Rectal smooth muscle tissue (tissue), 1 donor: Measurements from ENCODE around the gene CCDC141.

Experiments
- H3K27ac ChIP-seq: one replicate; pipeline ENCODE4 v1.7.0; 2013; ENCODE audit warnings: low read depth, low read length, inconsistent platforms
- H3K27me3 ChIP-seq: one replicate; pipeline ENCODE4 v1.7.0; 2013; ENCODE audit warnings: low read length; ENCODE audit not compliant: control insufficient read depth, insufficient read depth
- H3K36me3 ChIP-seq: one replicate; pipeline ENCODE4 v1.7.0; 2013; ENCODE audit warnings: low read length; ENCODE audit not compliant: control insufficient read depth, insufficient read depth
- H3K4me1 ChIP-seq: one replicate; pipeline ENCODE4 v1.7.0; 2013; ENCODE audit warnings: low read length; ENCODE audit not compliant: control insufficient read depth, insufficient read depth
- H3K4me3 ChIP-seq: one replicate; pipeline ENCODE4 v1.7.0; 2013; ENCODE audit warnings: low read length
- H3K9ac ChIP-seq: one replicate; pipeline ENCODE4 v1.7.0; 2013; ENCODE audit warnings: low read length

The CCDC141 gene

GRCh38 chr2:178844701-178845100 lies 205.2 kb downstream of the CCDC141 start:
- H3K9ac ChIP-seq: no peak overlapping the region
- no peaks in the 10 kb centered on the region for H3K36me3 ChIP-seq
- H3K27me3 ChIP-seq: no peaks in the 10 kb centered on the region
- H3K4me1 ChIP-seq: peaks cover 15% of the 10 kb centered on the region
- H3K27ac ChIP-seq: peak overlapping the region; percentile 23
- H3K4me3 ChIP-seq: no peak overlapping the region

GRCh38 chr2:178844269-178844668 lies 205.7 kb downstream of the CCDC141 start:
- no peaks in the 10 kb centered on the region for H3K36me3 ChIP-seq
- H3K27ac ChIP-seq: peak overlapping the region; percentile 23
- H3K4me3 ChIP-seq: no peak overlapping the region
- H3K27me3 ChIP-seq: no peaks in the 10 kb centered on the region
- H3K9ac ChIP-seq: no peak overlapping the region
- H3K4me1 ChIP-seq: peaks cover 15% of the 10 kb centered on the region

DNA sequence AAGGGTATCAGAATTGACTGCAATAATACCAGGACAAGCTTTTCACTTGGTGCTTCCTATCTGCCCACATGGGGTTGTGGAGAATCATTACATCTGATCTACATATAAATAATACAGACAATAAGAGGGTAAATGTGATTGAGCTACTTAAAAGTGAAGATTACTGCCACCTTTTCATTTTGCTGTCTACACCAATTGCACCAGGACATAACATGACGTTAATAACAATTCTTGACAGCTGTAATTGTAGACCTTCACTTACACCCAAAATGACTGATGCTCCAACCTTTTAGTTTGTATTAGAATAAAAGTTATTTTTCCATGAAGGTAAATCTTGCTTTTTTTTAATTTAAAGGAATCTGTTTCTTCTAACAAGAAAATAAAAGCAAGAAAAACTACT lies 206.2 kb downstream of the CCDC141 start:
- Histone ChIP-seq H3K9ac (no peak overlapping the region), H3K27ac (no peak overlapping the region), H3K4me1 (peaks cover 15% of the 10 kb centered on the region), H3K27me3 (no peaks in the 10 kb centered on the region), H3K36me3 (no peaks in the 10 kb centered on the region), H3K4me3 (no peak overlapping the region)

DNA sequence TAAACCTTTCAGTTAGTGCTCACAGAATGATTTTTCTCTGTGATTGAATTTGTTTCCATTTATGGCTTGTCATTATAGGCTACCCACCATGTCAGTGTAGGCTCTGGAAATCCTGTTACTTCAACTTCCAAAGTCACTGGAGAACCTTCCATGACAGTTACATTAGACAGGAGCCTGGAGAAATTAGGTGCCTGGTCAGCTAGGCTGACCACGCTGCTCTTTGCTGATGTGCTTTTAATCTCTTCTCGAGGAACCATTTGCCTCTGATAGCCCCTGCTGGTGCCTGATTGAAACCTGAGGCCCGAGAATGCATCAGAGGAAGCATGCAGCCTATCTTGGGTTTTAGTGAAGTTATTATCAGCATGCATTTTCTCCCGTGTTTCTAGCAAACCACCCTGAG lies 213.1 kb downstream of the CCDC141 start:
- no peak overlapping the region for H3K9ac ChIP-seq
- H3K27me3 ChIP-seq: no peaks in the 10 kb centered on the region
- H3K4me1 ChIP-seq: no peaks in the 10 kb centered on the region
- H3K36me3 ChIP-seq: no peaks in the 10 kb centered on the region
- no peak overlapping the region for H3K27ac ChIP-seq
- no peak overlapping the region for H3K4me3 ChIP-seq

DNA sequence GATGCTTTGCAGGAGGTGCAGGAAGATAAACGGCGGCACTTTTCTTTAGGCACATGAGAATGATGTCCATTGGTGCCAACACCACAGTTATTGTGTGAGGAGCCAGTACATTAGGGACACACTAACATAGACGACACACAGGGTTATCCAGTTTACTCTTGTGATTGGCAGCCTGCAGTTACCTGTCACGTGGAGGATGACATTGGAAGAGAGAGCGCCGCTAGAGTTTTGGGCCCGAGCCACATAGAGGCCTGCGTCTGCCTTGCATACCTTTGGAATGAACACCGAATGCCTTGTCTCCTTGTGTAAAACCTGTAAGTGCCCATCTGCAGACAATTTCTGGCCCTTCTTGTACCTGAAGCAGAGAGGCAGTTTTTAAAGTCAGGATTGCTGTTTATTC lies 215.9 kb downstream of the CCDC141 start:
- H3K4me3 ChIP-seq: no peak overlapping the region
- H3K27ac ChIP-seq: no peak overlapping the region
- H3K27me3 ChIP-seq: no peaks in the 10 kb centered on the region
- H3K9ac ChIP-seq: no peak overlapping the region
- no peaks in the 10 kb centered on the region for H3K4me1 ChIP-seq
- no peaks in the 10 kb centered on the region for H3K36me3 ChIP-seq

DNA sequence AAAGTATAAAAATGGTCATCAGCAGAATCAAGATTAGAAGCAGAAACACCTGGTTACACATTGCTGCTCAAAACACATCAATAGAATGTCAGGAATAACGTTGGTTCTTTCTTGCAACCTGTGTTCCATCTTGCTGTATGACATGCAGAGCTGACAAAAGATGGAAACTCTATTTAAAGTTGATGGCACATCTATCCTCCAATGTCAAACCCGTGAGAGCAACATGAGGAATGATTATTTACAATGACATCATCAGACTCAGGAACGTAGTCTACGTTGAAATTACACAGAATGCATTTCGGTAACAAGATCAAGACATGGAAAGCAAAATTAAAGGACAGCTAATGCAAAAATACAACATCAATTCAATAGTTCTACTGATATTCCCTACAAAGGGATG lies 216.6 kb downstream of the CCDC141 start:
- H3K4me1 ChIP-seq: no peaks in the 10 kb centered on the region
- H3K27me3 ChIP-seq: no peaks in the 10 kb centered on the region
- no peak overlapping the region for H3K27ac ChIP-seq

DNA sequence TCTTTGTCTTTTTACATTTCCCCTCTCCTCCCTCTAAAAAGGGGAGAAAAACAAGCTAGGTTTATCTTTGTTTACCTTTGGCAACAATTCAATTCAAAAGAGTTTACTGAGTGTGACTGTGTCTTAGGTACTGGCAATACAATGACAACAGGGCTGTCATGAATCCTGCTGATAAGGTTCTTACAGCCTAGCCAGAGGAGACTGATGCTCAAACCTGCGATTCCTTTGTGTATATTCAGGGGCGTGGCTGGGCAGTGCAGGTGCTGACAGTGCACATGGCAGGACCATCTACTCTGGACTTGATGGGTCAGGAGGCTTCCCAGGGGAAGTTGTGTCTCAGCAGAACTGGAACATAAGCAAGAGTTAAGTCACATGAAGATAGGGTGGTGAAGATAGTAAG lies 219.5 kb downstream of the CCDC141 start:
- Histone ChIP-seq H3K36me3 (no peaks in the 10 kb centered on the region), H3K27ac (no peak overlapping the region), H3K4me3 (no peak overlapping the region), H3K9ac (no peak overlapping the region), H3K4me1 (no peaks in the 10 kb centered on the region), H3K27me3 (no peaks in the 10 kb centered on the region)

More for the DNA sequence above, 216.6 kb downstream of the CCDC141 start:
- no peaks in the 10 kb centered on the region for H3K36me3 ChIP-seq
- H3K9ac ChIP-seq: no peak overlapping the region
- no peak overlapping the region for H3K4me3 ChIP-seq

DNA sequence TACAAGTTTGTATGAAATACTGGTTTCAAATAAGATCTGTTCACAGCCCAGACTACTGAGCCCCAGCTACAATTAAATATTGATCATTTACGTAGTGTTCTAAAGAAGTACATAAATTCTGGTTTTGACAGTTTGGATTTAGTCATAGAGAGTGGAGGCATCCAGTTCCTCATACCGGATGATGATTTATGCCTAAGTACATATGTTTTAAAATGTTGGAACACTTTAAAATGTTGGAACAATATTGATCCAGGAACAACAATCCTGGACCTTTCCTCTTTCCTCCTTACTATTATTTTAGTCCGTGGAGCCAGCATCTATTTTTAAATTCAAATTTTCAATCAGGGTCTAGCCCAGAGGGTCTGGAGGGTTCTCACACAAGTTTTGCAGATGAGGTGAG lies 220.0 kb downstream of the CCDC141 start:
- Histone ChIP-seq H3K36me3 (no peaks in the 10 kb centered on the region), H3K27ac (no peak overlapping the region), H3K4me1 (no peaks in the 10 kb centered on the region), H3K4me3 (no peak overlapping the region), H3K9ac (no peak overlapping the region), H3K27me3 (no peaks in the 10 kb centered on the region)

DNA sequence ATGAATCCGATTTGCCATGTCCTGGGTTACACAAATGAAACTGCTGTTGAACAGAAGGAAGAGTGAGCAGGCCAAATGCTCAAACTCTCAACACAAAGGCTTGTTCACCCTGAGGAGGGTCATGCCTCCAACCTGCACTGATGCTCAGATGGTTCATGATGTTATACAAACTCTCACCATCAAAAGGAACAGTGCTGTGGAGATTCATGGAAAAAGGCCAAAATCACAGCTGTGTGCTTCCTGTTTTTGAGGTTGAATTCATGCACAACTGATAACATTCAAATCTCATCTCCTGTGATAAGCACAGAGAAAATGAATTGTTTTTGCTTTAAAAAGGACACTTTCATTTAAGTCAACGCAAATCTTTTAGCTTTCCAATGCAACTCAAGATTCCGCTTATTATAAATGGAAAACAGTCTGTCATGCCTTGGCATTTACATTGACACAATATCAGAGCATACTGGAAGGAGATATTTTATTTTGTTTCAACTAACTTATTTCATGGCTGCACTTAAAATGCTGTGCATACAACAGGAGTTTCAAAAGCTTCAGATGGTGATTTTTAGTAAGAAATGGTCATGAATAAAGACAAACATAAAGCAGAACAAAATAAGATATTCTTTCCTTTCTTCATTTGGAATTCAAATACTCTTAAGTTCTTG lies 220.5 kb downstream of the CCDC141 start:
- Histone ChIP-seq H3K27me3 (no peaks in the 10 kb centered on the region), H3K36me3 (no peaks in the 10 kb centered on the region), H3K9ac (no peak overlapping the region), H3K4me1 (no peaks in the 10 kb centered on the region), H3K4me3 (no peak overlapping the region), H3K27ac (no peak overlapping the region)

DNA sequence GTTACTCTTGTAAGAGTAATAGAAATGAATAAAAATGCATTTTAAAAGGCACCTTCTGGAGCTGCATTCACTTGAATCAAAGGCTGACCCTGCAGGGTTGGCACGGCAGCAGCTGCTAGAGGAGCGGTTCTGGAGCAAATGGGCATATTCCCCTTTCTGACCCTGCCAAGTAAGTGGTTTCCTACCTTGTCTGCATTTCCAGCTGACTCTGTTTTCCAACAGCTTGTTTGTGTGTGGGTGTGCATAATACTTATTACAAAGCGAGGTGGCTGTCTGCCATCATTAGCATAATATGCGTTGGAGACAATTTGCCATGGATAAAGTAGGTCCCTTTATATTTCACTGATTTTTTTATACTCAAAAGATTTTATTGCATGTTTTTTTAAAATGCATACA lies 221.5 kb downstream of the CCDC141 start:
- no peak overlapping the region for H3K27ac ChIP-seq
- H3K36me3 ChIP-seq: no peaks in the 10 kb centered on the region
- H3K27me3 ChIP-seq: no peaks in the 10 kb centered on the region
- H3K9ac ChIP-seq: no peak overlapping the region
- H3K4me1 ChIP-seq: no peaks in the 10 kb centered on the region
- no peak overlapping the region for H3K4me3 ChIP-seq

DNA sequence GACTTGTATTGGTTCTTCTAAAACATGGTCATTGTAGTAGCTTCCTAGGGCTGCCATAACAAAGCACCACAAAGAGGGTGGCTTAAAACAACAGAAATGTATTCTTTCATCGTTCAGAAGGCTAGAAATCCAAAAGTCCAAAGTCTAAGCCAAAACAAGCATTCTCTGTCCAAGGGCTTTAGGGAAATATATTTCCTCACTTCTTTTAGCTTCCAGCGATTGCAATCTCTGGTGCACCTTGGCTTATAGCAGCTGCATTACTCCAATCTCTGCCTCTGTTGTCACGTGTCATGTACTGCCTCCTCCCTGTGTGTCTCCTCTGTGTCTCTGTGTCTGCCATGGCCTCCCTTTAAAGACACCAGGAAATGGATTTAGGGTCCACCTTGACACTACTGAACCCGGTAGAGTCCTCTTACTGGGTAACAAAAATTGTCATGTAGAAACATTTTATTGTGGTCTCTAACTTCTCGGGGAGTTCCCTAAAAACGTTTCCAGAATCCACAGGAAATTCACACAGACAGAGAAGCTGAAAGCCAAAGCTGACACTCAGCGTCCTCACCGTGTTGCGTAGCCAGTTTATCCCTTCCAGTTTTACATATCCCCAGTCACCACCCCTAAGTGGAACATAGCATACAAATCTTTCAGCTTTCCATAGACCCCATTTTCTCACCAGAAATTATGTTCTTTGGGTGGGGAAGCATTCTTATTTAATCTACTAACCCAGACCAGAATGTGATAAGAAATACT lies 222.0 kb downstream of the CCDC141 start:
- no peaks in the 10 kb centered on the region for H3K36me3 ChIP-seq
- H3K27me3 ChIP-seq: no peaks in the 10 kb centered on the region
- H3K9ac ChIP-seq: no peak overlapping the region
- H3K4me1 ChIP-seq: no peaks in the 10 kb centered on the region
- no peak overlapping the region for H3K4me3 ChIP-seq
- H3K27ac ChIP-seq: no peak overlapping the region

GRCh38 chr2:178827111-178827510 lies 222.8 kb downstream of the CCDC141 start:
- no peak overlapping the region for H3K9ac ChIP-seq
- H3K4me1 ChIP-seq: no peaks in the 10 kb centered on the region
- H3K27ac ChIP-seq: no peak overlapping the region
- no peaks in the 10 kb centered on the region for H3K36me3 ChIP-seq
- H3K4me3 ChIP-seq: no peak overlapping the region
- H3K27me3 ChIP-seq: no peaks in the 10 kb centered on the region

- Histone ChIP-seq H3K4me3 (no peak overlapping the region), H3K27ac (no peak overlapping the region), H3K4me1 (no peaks in the 10 kb centered on the region), H3K27me3 (no peaks in the 10 kb centered on the region), H3K9ac (no peak overlapping the region), H3K36me3 (no peaks in the 10 kb centered on the region)
These were observed 224.8 kb downstream of the CCDC141 start for GRCh38 chr2:178825183-178825582.
